ACHN (cell line): ENCODE measurements around the gene IQCM.

Experiments
- DNase-seq: peaks from one replicate; pipeline ENCODE4 v3.0.0-alpha.2; 2015
- in situ Hi-C: cut with HindIII; loops from 2 replicates; pipeline ENCODE4 v1.10.0; 2017; ENCODE audit warnings: low sequenced_read_pairs, low pct_ligation_motif_present, low pct_unique_long_range_greater_than_20kb

IQCM gene

GRCh38 chr4:149638073-149638472 lies 177.6 kb downstream of the IQCM start:
- DNase-seq, result no peak
- in situ Hi-C loops, result no loop called here

DNA sequence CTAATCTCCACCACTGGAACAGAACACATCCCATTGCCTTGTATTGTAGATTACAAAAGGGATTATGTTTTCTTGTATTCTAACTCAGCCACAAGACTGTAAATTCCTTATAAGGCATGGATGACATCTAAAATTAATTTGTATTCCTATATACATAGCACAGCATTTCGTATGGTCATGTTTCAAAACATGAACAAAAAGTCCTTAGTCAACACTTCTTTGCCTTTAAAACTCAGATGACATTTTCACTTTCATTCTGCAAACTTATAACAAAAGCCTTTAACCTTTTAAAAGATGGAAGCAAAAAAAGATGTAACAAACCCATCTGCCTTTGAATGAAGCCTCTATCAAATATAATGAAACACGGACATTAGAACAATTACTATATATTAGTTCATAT lies 181.3 kb downstream of the IQCM start:
- no peak for DNase-seq
- in situ Hi-C loops, result no loop called here

GRCh38 chr4:149631629-149632028 lies 184.0 kb downstream of the IQCM start:
- in situ Hi-C loops, result no loop called here
- DNase-seq, result no peak

DNA sequence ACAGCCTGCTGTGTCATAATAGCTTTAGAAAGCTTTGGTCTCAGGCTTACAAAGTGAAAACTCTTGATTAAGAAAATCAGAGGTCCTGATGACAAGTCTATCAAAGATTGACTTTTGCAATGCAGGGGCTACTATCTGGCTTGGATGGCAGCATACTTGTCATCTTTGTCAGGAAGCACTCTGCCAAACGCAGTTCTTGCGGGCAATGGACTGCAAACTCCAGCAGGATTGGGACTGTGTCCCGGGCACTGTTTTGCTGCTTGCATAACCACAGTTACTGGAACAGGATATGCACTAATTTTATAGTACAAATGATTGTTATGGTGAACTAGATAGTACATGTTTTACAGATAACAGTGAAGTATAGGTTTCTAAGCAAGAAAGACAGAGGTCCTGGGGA lies 185.6 kb downstream of the IQCM start:
- DNase-seq, result no peak
- in situ Hi-C loops, result no loop called here

DNA sequence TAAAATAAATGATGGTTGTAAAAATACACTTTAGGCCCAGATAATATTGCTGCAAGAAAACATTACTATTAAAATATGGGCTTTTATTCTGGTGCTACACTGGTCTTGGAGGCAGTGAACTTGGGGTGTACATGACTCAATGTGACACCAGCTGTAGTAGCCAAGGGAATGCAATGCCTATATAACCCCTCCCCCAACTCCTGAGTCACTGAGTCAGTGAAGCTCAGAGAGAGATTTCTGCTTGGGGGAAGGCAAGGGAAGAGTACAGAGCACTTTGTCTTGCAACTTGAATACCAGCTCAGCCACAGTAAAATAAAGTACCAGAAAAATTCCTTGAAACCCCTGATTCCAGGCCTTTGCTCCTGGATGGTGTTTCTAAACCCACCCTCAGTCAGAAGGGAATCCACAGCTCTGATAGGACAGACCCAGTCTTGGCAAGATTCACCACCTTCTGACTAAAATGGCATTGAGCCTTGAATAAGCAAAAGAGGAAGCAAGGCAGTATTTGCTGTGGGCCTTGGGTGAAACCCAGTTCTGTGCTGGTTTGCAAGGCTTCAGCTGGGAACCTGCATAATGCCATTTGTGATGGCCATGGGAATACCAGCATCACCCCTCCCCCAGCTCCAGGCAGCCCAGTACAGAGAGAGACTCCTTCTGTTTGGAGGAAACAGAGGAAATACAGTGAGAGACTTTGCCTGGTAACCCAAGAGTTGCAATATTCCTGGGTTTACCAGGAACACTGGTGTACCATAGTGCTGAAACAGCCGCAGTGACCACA lies 209.9 kb downstream of the IQCM start:
- in situ Hi-C loops, result no loop called here
- peak; percentile 60 for DNase-seq

DNA sequence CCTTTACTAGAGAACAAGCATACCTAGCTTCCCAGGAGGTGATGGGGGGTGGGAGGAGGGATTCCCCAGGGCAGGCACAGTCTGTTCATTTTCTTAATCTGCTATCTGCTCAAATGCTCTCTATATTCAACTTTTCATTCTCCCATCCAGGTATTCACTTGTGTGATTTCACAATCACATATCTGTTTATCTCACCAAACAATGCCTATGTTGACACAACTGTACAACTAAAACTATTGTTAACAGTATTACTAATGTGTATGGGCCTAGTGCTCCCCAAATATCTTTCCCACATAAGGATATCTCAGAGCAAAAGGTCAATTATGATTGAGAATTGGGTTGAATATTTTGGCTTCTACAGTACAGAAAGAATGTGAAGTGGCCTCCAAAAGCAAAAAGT lies 210.8 kb downstream of the IQCM start:
- in situ Hi-C loops, result no loop called here
- DNase-seq, result no peak

DNA sequence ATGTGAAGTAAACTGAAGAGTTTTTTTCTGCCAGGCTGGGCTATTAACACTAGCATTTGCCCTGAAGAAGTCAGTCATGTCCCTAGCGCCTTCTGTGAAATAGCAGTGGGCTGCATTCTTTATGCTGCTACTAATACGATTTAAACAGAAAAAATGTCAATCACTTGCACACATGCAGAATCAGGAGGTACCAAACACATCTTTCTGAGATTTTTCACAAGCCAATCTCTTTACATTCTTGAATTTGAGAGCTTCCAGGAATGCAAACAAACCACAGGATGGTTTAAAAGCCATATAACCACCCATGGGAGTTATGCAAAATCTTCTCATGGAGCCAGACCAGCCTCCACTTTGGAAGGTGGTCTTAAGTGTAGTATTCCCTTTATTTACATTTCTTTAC lies 220.1 kb downstream of the IQCM start:
- DNase-seq, result no peak
- in situ Hi-C loops, result no loop called here

- in situ Hi-C loops, result no loop called here
- no peak for DNase-seq
Observed at GRCh38 chr4:149589826-149590225, 225.8 kb downstream of the IQCM start.

DNA sequence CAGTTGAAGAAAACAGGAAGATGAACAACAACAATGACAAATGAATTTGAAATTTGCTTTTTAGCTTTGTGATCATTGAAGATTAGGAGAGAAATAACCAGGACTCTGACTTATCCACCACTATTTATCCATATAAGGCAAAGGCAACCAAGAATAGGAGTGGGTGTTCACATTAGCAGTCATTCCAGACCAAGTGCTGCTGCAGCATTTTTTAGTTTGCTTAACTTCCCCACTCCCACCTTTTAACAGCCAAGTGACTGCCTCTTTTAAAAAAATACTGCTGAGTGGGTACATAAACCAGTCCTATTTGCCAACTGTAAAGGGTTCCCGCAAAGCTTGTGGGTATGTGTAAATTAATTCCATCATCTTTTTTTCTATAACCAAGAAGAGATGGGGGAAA lies 230.9 kb downstream of the IQCM start:
- in situ Hi-C loops, result no loop called here
- no peak for DNase-seq

- in situ Hi-C loops, result no loop called here
- DNase-seq, result no peak
Observed at GRCh38 chr4:149574971-149575370, 240.7 kb downstream of the IQCM start.

- in situ Hi-C loops, result no loop called here
- DNase-seq, result no peak
Observed at GRCh38 chr4:149572716-149573115, 242.9 kb downstream of the IQCM start.

DNA sequence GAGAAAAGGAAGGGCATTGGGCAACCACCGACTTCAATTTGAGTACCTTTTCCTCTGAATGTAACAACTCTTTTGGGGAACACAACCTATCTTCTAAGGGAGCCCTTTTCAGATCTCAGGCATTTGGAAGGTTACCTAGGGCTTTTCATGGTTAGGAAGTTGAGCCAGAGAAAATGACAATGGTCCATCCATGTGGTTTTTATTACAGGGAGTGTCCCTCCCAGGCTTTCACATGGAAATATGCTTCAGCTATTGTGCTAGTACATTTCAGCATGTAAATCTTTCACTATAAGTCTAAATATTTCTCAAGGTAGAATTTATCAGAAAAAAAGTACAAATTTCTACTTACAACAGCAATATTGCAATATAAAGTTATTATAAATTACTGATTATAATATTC lies 259.8 kb downstream of the IQCM start:
- in situ Hi-C loops, result no loop called here
- no peak for DNase-seq

DNA sequence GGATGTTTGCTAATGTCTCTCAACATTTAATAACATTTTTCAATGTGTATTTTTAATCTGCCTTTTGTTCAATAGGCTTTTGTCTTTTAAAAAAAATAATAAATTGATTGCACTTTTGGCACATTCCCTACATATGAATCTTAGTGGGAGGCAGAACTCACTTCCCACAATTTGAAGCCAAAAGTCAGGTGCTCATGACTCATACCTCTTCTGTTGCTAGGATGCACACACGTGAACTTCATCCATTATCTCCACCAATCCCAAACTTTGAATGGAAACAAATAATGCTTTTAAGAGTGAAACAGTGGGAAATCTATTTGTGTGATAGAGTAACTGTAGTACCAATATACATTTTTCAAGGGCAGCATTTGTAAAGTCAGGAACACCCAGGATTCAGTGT lies 260.5 kb downstream of the IQCM start:
- in situ Hi-C loops, result no loop called here
- no peak for DNase-seq

GRCh38 chr4:149553959-149554520 lies 261.6 kb downstream of the IQCM start:
- in situ Hi-C loops, result no loop called here
- no peak for DNase-seq

GRCh38 chr4:149552601-149553000 lies 263.0 kb downstream of the IQCM start:
- in situ Hi-C loops, result no loop called here
- no peak for DNase-seq

GRCh38 chr4:149549911-149550310 lies 265.7 kb downstream of the IQCM start:
- DNase-seq, result peak; percentile 6
- in situ Hi-C loops, result no loop called here

DNA sequence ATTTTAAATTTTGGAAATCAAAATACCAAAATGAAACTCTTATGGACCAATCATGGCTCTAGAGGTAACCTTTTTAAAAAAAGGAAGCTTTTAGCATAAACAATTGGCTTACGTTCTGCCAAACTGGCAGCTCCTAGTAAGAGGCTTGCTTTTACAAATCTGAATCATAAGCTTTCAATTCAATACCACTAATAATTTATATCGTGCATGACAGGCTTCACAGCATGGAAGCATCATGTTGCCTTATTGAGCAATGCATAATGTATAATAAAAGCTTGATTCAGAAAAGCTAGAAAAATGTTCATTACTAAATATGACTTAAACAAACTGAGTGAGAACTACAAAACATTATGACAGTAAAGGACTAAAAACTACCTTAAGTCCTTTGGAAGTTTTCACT lies 280.9 kb downstream of the IQCM start:
- in situ Hi-C loops, result no loop called here
- DNase-seq, result no peak

DNA sequence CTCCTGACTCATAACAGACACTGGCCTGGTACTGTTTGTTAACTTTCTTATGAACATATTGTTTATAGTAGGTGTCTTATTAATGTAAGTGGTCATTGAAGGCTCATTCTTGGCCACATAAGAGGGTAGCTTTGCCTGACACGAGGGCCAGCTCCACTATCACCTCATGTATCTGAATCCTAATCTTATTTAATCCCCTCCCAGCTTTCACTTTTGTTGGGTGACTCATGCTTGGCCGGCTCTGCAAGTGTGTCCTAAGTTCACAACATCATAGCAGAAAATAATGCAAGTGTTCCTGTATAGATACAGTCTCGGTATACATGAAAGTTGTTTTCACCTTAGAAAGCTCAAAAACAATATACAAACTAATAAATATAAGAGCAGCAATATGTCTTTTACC lies 283.8 kb downstream of the IQCM start:
- in situ Hi-C loops, result no loop called here
- DNase-seq, result peak; percentile 11

GRCh38 chr4:149523039-149523438 lies 292.6 kb downstream of the IQCM start:
- DNase-seq, result no peak
- in situ Hi-C loops, result no loop called here

DNA sequence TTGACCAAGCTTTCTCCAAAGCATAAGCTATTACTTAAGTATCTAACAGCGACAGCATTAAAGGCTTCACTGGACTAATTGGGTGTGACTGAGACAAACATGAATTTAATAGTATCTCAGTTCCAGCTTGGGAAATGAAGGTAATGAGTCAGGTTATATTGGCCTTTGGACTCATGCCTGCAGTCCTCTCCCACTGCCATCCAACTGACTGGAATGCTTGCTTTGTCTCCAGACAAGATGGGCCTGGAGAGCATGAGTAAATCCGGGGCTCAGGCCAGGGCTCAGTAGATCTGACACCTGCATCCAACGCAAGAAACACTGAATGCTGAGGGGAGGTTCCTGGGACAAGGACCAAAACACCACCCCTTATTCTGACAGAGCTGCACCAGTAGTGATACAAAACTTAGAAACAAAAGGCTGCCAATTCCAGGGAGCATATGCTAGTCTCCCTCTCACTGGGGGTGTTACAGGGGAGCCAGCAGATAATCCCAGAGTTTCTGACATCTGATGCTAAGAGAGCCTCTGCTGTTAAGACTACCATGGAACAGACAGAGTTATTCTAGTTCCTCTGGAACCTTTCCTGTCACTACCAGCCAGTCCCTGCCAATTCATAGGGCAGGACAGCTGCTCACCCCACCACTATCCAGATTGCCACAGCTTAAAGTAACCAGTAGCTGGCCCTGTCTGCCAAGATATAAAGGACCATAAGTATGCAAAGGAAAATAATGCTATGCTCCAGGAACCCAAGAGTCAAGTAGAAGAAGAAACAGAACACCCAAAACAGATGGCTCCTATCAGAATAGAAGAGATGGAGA lies 293.8 kb downstream of the IQCM start:
- no peak for DNase-seq

More for the DNA sequence above, 293.8 kb downstream of the IQCM start:
- in situ Hi-C loops, result no loop called here
